Neural progenitor cell (in vitro differentiated cells): Measurements from ENCODE around the gene UMAD1. TPM values are rescaled to one million over a fixed set of nuclear protein-coding genes. Genes with fewer than 3 reads are reported as not detected.

Experiments used
- DNase-seq: peaks from one replicate; pipeline ENCODE4 v3.0.0-alpha.2; 2016; ENCODE audit warnings: low spot score
- H2AFZ ChIP-seq: fragments of 200-600 bp; sonication (generic); replicated peaks from 2 replicates; pipeline ENCODE4 v1.6.1; 2016; ENCODE audit warnings: antibody characterized with exemption
- H3F3A ChIP-seq: fragments of 200-600 bp; sonication (generic); 2 replicates; pipeline ENCODE4 v1.6.1; 2016; ENCODE audit warnings: antibody characterized with exemption, low read depth
- H3K27ac ChIP-seq: fragments of 200-600 bp; sonication (generic); 2 replicates; pipeline ENCODE4 v1.5.1; 2016; ENCODE audit warnings: mild to moderate bottlenecking
- H3K27me3 ChIP-seq: fragments of 200-600 bp; sonication (generic); 2 replicates; pipeline ENCODE4 v1.6.1; 2016; ENCODE audit warnings: mild to moderate bottlenecking, moderate library complexity
- H3K36me3 ChIP-seq: fragments of 200-600 bp; sonication (generic); 2 replicates; pipeline ENCODE4 v1.5.1; 2016
- H3K4me1 ChIP-seq: fragments of 200-600 bp; sonication (generic); 2 replicates; pipeline ENCODE4 v1.6.1; 2016; ENCODE audit warnings: mixed run types
- H3K4me2 ChIP-seq: fragments of 200-600 bp; sonication (generic); 2 replicates; pipeline ENCODE4 v1.6.1; 2016
- H3K4me3 ChIP-seq: fragments of 200-600 bp; sonication (generic); 2 replicates; pipeline ENCODE4 v1.5.1; 2016
- H3K79me2 ChIP-seq: fragments of 200-600 bp; sonication (generic); 2 replicates; pipeline ENCODE4 v1.6.1; 2016; ENCODE audit warnings: low read depth
- H3K9ac ChIP-seq: fragments of 200-600 bp; sonication (generic); 2 replicates; pipeline ENCODE4 v1.6.1; 2016
- H3K9me3 ChIP-seq: fragments of 200-600 bp; sonication (generic); 2 replicates; pipeline ENCODE4 v1.5.1; 2016; ENCODE audit warnings: low read depth
- H4K20me1 ChIP-seq: fragments of 200-600 bp; sonication (generic); 2 replicates; pipeline ENCODE4 v1.6.1; 2016; ENCODE audit warnings: low read depth
- H3K27ac Mint-ChIP-seq: 3 replicates; pipeline ENCODE4 v1.8.0; 2021; ENCODE audit warnings: mixed read lengths
- H3K27me3 Mint-ChIP-seq: 2 replicates; pipeline ENCODE4 v1.8.0; 2022; ENCODE audit warnings: low read depth, mild to moderate bottlenecking, inconsistent platforms, moderate library complexity, mixed read lengths; ENCODE audit not compliant: insufficient read depth
- H3K36me3 Mint-ChIP-seq: 3 replicates; pipeline ENCODE4 v1.8.0; 2021; ENCODE audit warnings: mixed read lengths
- H3K4me1 Mint-ChIP-seq: 3 replicates; pipeline ENCODE4 v1.8.0; 2021; ENCODE audit warnings: mixed read lengths
- H3K4me3 Mint-ChIP-seq: 3 replicates; pipeline ENCODE4 v1.8.0; 2021; ENCODE audit warnings: mild to moderate bottlenecking, moderate library complexity, mixed read lengths
- H3K9me3 Mint-ChIP-seq: 3 replicates; pipeline ENCODE4 v1.8.0; 2020; ENCODE audit warnings: mixed read lengths
- EZH2 ChIP-seq: fragments of 200-600 bp; sonication (generic); IDR thresholded peaks from 2 replicates; pipeline ENCODE4 v1.6.1; 2017; ENCODE audit warnings: antibody characterized with exemption, mild to moderate bottlenecking, moderate library complexity
- EZH2phosphoT487 ChIP-seq: fragments of 200-600 bp; sonication (generic); IDR thresholded peaks from 2 replicates; pipeline ENCODE4 v1.6.1; 2017; ENCODE audit warnings: antibody characterized with exemption
- total RNA-seq: library from RNA; depleted of rRNA; stranded (reverse); fragments of >200 nt; gene quantifications from 2 replicates; pipeline ENCODE4 v1.2.3, GENCODE V29; 2015; ENCODE audit warnings: low replicate concordance
- TF ChIP-seq, protein P1 (sequence below): fragments of 200-600 bp; sonication (generic); IDR thresholded peaks from 2 replicates; pipeline ENCODE4 v1.5.1; 2017; ENCODE audit warnings: antibody characterized with exemption, mild to moderate bottlenecking

UMAD1 gene
- total RNA-seq, 1 donor from 2014 or later = 23.0 TPM

DNA sequence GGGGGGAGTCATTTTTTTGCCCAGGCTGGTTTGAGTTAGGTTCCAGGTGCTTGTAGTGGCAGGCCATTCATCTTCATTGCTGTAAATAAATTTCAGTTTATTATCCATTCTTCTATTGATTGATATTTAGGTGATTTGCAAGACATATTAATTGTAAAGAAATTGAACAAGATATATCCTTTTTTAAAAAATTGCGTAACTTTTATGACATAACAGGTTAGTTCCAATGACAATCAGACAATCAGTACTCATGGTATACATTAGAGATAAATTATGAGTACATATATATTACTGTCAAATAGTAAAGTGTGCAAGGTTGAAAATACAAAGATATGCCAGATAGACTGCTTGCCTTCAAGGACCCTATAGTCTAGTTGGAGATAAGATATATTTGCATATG is 235.9 kb downstream of the UMAD1 start:
- H3K27me3 ChIP-seq = no peaks in the 10 kb centered on the region
- no peaks in the 10 kb centered on the region for H3K36me3 ChIP-seq
- H3F3A ChIP-seq = no peaks in the 10 kb centered on the region
- no peak overlapping the region for H2AFZ ChIP-seq
- Mint-ChIP-seq H3K9me3 (no peaks in the 10 kb centered on the region), H3K36me3 (no peaks in the 10 kb centered on the region), H3K4me1 (no peaks in the 10 kb centered on the region), H3K27me3 (peaks cover 5% of the 10 kb centered on the region), H3K27ac (no peak overlapping the region), H3K4me3 (no peak overlapping the region)
- no peak overlapping the region for H3K27ac ChIP-seq
- no peak for TF ChIP-seq EZH2phosphoT487
- no peak for TF ChIP-seq EZH2
- TF ChIP-seq, protein P1, sequence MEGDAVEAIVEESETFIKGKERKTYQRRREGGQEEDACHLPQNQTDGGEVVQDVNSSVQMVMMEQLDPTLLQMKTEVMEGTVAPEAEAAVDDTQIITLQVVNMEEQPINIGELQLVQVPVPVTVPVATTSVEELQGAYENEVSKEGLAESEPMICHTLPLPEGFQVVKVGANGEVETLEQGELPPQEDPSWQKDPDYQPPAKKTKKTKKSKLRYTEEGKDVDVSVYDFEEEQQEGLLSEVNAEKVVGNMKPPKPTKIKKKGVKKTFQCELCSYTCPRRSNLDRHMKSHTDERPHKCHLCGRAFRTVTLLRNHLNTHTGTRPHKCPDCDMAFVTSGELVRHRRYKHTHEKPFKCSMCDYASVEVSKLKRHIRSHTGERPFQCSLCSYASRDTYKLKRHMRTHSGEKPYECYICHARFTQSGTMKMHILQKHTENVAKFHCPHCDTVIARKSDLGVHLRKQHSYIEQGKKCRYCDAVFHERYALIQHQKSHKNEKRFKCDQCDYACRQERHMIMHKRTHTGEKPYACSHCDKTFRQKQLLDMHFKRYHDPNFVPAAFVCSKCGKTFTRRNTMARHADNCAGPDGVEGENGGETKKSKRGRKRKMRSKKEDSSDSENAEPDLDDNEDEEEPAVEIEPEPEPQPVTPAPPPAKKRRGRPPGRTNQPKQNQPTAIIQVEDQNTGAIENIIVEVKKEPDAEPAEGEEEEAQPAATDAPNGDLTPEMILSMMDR = no peak
- H3K9me3 ChIP-seq = no peaks in the 10 kb centered on the region
- no peaks in the 10 kb centered on the region for H3K79me2 ChIP-seq
- no peak overlapping the region for H3K4me2 ChIP-seq
- DNase-seq = no peak
- no peaks in the 10 kb centered on the region for H4K20me1 ChIP-seq
- no peak overlapping the region for H3K9ac ChIP-seq
- no peak overlapping the region for H3K4me3 ChIP-seq
- no peaks in the 10 kb centered on the region for H3K4me1 ChIP-seq

DNA sequence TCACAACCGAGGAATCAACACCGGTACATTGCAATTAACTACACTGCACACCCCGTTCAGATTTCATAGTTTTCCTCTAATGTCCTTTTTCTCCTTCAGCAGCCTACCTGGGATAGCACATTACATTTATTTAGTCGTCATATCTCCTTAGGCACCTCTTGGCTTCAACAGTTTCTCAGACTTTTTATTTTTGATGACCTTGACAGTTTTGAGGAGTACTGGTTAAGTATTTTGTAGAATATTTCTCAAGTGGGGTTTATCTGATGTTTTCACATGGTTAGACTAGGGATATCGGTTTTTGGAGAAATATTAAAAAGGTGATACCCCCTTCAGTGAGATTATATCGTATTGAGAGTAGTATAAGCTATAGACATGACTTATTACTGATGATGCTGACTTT is 241.0 kb downstream of the UMAD1 start:
- H3K79me2 ChIP-seq = no peaks in the 10 kb centered on the region
- no peak for DNase-seq
- H3K9me3 Mint-ChIP-seq = no peaks in the 10 kb centered on the region
- H3K9me3 ChIP-seq = no peaks in the 10 kb centered on the region
- no peaks in the 10 kb centered on the region for H3K27me3 ChIP-seq
- no peaks in the 10 kb centered on the region for H3K4me1 ChIP-seq
- H3K4me3 ChIP-seq = no peak overlapping the region
- H3K36me3 Mint-ChIP-seq = no peaks in the 10 kb centered on the region
- H3K4me3 Mint-ChIP-seq = no peak overlapping the region
- TF ChIP-seq, protein P1 = no peak
- TF ChIP-seq EZH2 (no peak), EZH2phosphoT487 (no peak)
- H3K27ac Mint-ChIP-seq = no peak overlapping the region
- H2AFZ ChIP-seq = no peak overlapping the region
- H3K4me1 Mint-ChIP-seq = no peaks in the 10 kb centered on the region
- H3K27me3 Mint-ChIP-seq = no peaks in the 10 kb centered on the region
- no peak overlapping the region for H3K4me2 ChIP-seq
- H3K9ac ChIP-seq = no peak overlapping the region
- no peaks in the 10 kb centered on the region for H3F3A ChIP-seq
- H3K27ac ChIP-seq = no peak overlapping the region
- no peaks in the 10 kb centered on the region for H3K36me3 ChIP-seq
- H4K20me1 ChIP-seq = no peaks in the 10 kb centered on the region

DNA sequence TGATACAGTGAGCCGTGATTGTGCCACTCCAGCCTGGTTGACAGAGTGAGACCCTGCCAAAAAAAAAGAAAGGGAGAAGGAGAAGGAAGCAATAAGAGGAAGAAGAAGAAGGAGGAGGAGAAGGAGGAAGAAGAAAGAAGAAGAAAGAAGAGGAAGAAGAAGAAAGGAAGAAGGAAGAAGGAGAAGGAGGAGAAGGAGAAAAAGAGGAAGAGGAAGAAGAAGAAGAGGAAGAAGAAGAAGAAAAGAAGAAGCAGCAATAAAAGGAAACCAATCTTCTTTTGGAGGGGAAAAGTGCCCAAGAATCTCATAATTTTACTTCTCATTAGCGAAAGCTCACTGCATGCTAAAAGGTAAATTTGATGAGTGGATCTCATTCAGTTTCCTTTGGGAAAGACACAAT is 242.3 kb downstream of the UMAD1 start:
- Histone ChIP-seq H3K27ac (no peak overlapping the region), H3K4me3 (no peak overlapping the region), H3K9me3 (no peaks in the 10 kb centered on the region), H3K9ac (no peak overlapping the region), H3K79me2 (no peaks in the 10 kb centered on the region), H2AFZ (no peak overlapping the region), H4K20me1 (no peaks in the 10 kb centered on the region), H3K27me3 (no peaks in the 10 kb centered on the region), H3K4me1 (no peaks in the 10 kb centered on the region), H3K4me2 (no peak overlapping the region), H3F3A (no peaks in the 10 kb centered on the region), H3K36me3 (no peaks in the 10 kb centered on the region)
- no peaks in the 10 kb centered on the region for H3K27me3 Mint-ChIP-seq
- DNase-seq = no peak
- H3K9me3 Mint-ChIP-seq = no peaks in the 10 kb centered on the region
- H3K4me1 Mint-ChIP-seq = no peaks in the 10 kb centered on the region
- TF ChIP-seq EZH2 = no peak
- TF ChIP-seq EZH2phosphoT487 = no peak
- TF ChIP-seq, protein P1 = no peak
- no peak overlapping the region for H3K27ac Mint-ChIP-seq
- no peaks in the 10 kb centered on the region for H3K36me3 Mint-ChIP-seq
- no peak overlapping the region for H3K4me3 Mint-ChIP-seq
